RCC 7860 (cell line): ENCODE results near the gene BRAF.
"Not testable (repeated sequence)": the region's sequence is repeated elsewhere in the genome, so short reads cannot be mapped to it uniquely, and the experiment has no call there.

ENCODE experiments used
- DNase-seq: peaks from one replicate; pipeline ENCODE4 v3.0.0-alpha.2; 2015; ENCODE audit warnings: low spot score
- FAIRE-seq: peaks from 2 replicates; lab custom pipeline; 2012; peaks lifted over from hg19 to GRCh38; lab: Jason Lieb, UNC

The BRAF gene

DNA sequence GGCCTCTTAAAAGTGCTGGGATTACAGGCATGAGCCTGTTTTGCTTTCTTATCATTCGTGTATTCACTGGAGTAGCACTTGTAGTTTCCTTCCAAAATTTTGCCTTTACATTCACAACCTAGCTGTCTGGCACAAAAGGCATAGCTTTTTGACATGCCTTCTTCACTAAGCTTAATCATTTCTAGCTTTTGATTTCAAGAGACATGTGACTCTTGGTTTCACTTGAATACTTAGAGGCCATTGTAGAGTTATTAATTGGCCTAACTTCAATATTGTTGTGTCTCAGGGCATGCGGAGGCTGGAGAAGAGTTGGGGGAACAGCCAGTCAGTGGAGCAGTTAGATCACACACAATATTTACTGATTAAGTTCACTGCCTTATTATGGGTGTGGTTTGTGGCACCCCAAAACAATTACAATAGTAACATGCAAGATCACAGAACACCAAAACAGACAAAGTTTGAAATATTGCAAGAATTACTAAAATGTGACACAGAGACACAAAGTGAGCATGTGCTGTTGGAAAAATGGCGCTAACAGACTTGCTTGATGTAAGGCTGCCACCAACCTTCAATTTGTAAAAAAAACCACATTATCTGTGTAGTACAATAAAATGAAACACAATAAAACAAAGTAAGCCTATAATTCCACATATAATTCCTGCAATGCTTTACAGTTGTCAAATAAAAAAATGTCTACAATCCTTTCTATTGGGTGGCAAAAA is 43.1 kb downstream of the BRAF start:
- DNase-seq = no peak
- no peak for FAIRE-seq

DNA sequence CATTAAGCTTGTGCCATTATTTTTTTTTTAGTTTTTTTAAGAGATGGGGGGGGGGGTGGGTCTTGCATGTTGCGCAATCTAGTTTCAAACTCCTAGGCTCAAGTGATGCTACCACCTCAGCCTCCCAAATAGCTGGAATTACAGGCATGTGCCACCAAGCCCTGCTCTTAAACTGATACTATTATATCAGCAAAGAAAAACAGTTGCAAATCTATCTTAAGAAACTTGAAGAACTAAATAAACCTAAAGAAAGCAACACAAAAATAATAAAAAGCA is 47.5 kb downstream of the BRAF start:
- DNase-seq = no peak
- no peak for FAIRE-seq

DNA sequence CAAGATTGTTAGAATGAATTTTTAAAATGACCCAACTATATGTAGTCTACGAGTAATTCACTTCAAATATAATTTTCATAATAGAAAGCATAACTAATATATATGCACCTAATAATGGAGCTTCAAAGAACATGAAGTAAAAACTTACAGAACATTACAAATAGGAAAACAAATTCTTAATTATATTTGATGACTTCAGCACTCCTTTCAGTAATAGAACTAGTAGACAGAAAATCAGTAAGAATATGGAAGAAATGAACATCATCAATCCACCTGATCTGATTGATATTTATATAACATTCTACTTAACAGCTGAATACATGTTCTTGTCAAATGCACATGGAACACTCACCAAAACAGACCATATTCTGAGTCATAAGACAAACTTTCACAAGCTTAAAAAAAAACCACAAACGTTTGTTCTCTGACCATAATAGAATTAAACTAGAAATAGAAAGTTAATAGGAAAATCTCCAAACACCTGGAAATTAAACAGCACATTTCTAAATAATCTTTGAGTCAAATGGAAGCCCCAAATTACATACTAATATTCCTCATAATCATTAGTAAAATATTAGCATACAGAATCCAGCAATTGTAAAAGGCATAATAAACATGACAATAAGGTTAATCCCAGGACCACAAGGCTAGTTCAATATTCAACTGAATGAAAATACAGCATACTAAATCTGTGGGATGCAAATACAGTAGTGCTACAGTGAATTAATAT is 48.0 kb downstream of the BRAF start:
- FAIRE-seq (peak; percentile 94), DNase-seq (peak; percentile 62)

DNA sequence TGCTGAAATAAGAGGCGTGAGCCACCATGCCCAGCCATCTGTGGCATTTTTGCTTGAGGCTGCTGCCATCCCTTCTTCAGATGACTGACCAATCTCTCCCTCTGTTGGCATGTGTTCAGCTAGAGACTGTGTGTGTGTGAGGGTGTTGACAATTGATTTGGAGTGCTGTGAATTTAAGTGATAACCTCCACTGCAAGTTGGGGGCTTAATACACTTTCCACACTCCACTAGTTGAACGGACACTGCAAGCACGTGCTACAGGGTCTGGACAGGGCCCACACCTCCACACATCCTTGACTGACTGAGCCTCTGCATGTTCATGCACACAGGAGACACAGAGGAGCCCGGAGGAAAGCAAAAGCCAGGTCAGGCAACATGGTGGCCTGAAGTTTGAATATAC is 51.3 kb downstream of the BRAF start:
- no peak for FAIRE-seq

DNA sequence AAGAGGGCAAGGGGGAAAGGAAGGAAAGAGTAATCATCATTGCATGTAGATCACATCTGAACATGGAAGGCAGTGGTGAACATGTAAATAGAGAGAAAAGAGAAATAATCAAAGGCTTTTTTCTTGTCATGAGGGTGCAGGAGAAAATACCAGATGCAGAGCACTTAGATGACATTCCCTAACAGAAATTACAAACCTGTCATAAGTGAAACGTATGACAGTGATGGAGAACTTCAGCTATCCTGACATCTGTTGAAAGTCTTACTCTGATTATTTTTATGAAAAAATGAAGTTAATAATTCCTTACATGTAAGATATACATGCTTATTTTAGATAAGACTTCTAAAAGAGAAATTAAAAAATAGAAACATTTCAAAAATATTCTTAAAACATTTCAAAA is 54.7 kb downstream of the BRAF start:
- DNase-seq (no peak), FAIRE-seq (peak; percentile 52)

More for the DNA sequence above, 51.3 kb downstream of the BRAF start:
- DNase-seq = no peak

DNA sequence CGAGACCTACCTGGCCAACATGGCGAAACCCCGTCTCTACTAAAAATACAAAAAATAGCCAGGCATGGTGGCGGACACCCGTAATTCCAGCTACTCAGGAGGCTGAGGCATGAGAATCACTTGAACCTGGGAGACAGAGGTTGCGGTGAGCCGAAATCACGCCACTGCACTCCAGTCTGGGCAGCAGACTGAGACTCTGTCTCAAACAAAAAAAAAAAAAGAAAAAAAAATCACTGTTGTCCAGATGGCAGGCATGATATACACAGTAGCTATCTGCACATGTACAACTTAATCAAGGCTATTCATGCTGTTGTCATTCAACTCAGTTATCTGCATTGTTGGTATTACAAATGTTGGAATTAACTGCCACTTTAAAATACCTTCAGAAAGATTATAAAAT is 55.3 kb downstream of the BRAF start:
- FAIRE-seq (no peak), DNase-seq (no peak)

DNA sequence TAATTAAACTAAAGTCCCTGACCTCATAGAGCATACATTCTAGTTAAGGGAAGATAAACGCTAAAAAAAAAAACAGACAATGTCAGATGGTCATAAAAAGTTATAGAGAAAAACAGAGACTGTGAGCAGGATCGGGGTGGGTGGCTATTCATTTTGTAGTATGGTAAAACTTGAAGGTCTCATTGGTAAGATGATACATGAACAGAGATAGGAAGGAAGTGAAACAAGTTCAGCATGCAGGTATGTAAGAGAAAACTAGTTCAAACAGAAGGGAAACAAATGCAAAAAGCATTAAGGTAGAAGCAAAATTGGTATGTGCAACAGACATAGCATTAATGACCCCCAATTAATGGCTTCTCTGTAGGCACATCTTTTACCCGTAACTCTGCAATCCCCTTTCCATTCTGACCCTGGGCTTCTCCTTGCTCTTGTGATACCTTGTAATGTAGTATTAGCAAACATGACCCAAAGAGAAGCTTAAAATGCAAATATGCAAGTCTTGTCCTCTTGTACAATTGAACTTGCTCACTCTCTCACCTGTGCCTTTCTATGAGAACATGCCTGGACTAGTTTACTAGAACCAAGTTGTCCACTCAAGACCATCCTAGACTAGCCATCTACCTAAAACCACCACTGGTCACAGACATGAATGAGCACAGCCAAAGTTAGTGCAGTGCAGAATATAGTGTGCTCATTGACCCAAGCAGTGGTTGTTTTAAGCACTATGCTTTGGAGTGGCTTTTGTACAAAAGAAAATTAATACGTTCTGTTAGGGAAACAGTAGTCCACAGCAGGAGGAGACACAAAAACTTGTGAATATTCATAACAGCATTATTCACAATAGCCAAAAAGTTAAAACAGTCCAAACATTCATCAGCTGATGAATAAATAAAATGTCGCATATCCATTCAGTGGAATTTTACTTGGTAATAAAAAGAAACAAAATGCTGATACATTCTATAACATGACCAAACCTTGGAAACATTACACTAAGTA is 57.0 kb downstream of the BRAF start:
- DNase-seq (no peak), FAIRE-seq (no peak)

DNA sequence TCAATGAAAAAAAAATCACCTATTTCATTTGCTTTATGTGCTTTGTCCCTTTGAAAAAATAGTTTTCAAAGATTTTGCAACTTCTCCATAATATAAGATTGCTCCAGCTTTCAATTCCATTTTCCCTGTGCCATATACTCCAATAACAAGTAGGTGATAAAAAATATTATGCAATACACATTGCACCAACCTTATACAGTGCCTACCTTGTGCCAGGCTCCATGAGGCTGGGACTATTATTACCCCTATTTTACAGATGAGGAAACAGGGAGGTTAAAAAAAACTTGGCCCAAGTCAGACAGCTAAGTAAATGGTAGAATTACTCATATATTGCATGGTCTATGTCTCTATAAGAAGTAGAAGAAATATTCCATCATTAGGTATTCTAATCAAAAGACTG is 57.8 kb downstream of the BRAF start:
- DNase-seq = no peak
- FAIRE-seq = no peak

DNA sequence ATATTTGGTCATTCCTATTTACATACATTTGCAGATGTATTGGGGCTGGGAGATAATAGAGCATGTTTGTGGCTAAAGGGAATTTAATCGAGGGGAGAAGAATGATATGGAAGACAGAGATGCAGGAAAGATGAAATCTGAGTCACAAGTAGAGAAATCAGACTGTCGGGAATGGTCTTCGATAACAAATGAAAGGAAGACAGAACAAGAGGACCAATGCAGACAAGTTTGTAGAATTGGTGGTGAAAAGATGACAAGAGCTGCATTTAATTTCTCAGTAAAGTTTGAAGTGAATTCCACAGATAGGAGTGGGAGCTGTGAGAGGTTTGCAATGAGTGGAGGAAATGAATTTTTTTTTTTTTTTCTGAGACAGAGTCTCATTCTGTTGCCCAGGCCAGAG is 60.0 kb downstream of the BRAF start:
- DNase-seq (no peak), FAIRE-seq (no peak)

DNA sequence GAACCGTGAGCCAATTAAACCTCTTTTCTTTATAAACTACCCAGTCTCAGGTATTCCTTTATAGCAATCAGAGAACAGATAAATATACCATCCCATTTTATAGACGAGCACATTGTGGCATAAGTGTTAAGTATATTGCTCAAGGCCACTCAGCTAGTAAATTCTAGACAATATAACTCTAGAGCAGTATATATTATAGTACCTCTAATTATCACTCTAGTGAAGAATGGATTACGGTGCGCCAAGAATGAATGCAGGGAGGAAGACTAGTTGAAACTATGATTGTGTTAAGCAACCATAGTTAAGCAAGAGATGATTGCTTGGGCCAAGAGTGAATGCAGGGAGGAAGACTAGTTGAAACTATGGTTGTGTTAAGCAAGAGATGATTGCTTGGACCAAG is 60.9 kb downstream of the BRAF start:
- FAIRE-seq (no peak), DNase-seq (no peak)

DNA sequence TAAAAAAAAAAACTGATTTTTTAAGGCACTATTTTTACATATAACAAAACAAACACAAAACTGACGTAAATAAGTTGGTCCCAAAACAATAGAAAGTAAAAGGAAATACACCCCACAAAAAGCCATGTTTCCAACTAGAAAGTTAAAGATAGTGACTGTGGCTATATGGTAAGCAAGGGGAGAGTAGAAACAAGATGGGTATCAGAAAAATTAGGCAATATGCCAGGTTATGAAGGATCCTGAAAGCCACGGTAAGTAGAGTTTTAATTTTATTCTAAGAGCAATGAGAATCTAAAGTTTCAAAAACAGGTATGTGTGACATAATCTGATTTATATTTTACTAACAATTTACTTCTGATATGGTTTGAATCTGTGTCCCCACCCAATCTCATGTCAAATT is 61.5 kb downstream of the BRAF start:
- DNase-seq = no peak
- FAIRE-seq = no peak

DNA sequence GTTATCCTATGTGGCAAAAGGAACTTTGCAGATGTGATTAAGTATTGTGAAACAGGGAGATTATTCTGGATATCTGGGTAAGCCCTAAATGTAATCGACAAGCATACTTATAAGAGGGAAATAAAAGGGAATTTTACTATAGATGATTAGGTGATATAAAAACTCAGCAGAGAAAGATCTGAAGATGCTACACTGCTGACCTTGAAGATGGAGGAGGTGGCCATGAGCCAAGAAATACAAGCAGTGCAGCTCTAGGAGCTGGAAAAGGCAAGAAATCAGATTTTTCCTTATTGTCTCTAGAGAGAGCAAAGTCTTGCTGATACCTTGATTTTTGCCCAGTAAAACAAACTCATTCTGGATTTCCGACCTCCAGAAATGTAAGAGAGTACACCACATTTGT is 67.7 kb downstream of the BRAF start:
- FAIRE-seq = no peak
- no peak for DNase-seq

DNA sequence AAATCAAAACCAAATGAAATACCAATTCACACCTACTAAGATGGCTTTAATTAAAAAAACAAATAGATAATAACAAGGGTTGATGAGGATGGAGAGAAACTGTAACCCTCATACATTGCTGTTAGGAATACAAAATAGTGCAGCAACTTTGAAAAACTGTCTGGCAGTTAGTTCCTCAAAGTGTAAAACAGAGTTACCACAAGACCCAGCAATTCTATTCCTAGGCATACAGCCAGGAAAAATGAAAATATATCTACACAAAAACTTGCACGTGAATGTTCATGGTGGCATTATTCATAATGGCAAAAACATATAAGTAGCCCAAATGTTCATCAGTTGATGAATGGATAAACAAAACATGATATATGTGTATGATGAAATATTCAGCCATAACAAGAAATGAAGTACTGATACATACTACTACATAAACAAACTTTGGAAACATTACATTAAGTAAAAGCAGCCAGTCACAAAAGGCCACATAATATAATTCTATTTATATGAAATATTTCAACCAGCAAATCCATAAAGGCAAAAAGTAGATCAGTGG is 83.5 kb downstream of the BRAF start:
- no peak for FAIRE-seq
- no peak for DNase-seq

DNA sequence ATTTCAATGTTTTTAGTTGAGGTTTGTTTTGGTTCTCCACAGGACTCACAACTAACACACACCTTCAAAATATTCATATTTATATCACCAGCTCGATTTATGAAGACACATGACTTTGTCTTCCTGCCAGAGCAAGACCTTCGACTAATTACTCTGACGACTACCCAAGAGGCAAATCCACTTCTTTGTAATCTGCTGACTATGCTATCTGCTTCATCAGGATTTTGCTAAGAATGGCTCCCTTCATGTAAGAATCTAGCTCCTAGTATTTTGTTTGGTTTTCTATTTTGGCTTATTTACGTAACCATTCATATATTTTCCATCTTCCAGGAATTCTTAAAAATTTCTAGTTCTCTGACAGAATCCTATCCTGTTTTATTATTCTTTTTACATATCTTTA is 93.0 kb downstream of the BRAF start:
- DNase-seq = no peak
- FAIRE-seq = no peak

DNA sequence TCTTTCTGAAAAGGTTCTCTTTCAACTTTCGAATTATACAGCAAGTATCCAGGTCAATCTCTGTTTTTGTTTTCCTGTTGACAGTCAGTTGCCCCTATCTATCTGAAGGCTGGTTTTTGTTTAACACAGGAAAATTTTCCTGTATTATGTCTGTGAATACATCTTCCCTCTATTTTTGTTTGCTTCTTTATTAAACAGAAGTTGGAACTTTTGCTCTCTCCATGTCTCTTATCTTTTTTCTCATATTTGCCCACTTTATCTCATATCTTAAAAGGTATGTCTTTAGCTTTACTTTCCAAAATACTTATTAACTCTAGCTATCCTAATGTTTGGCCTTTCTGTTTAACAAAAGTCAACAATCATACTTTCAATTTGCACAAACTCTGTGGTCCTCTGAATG is 95.0 kb downstream of the BRAF start:
- DNase-seq (no peak), FAIRE-seq (no peak)

DNA sequence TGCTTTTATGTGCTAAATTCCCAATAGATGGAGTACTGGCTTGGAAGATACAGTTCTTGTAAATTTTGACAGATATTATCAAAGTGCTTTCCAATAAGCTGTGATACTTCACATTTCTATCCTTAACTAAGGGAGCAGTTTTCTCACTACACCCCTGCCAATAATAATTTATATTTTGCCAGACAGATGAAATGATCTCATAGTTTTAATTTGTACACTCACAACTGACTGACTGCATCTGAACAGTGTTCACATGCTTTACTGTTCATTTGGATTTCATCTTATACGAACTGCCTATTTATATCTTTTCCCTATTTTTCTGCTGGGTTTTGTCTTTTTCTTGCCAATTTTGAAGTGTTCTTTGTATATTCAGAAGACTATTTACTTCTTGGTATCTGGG is 96.0 kb downstream of the BRAF start:
- DNase-seq = no peak
- FAIRE-seq = no peak

DNA sequence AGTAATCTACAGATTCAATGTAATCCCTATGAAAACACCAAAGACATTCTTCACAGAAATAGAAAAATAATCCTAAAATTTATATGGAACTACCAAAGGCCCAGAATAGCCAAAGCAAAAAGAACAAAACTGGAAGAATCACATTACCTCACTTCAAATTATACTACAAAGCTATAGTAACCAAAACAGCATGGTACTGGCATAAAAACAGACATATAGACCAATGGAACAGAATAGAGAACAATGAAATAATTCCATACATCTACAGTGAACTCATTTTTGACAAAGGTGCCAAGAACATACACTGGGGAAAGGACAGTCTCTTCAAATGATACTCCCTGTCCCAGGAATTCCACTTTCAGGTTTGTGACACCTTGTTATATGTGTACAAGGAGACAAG is 107.3 kb downstream of the BRAF start:
- not testable (repeated sequence) for DNase-seq, FAIRE-seq

DNA sequence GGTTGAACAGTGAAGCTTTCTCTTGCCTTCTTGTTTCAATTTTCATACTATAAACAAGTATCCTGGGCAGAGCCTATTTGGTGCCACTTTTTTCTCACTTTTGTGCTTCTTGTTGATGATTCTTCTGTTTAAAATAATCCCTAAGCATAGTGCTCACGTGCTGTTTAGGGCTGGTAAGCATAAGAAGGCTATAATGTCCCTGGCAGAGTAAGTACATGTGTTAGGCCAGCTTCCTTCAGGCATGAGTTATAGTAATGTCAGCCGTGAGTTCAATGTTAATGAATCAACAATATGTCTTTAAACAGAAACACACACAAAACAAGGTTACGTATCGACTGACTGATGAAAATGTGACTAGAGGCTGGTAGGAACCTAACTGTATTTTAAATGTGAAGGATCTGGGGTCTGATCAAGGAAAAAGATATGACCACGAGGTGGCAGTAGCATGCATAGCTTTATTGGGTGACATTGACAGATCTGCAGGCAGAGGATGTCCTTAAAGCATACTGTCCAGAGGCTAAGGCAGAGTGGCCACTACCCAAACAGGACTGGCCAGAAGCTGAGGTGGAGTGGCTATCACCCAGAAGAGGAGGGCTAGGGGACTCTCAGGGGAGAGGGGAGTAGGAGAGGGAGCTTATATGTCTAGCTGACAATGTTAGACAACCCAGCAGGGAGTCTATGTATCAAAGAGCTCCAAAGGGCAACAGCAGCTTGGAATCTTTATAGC is 113.7 kb downstream of the BRAF start:
- DNase-seq (peak; percentile 65), FAIRE-seq (peak; percentile 81)

DNA sequence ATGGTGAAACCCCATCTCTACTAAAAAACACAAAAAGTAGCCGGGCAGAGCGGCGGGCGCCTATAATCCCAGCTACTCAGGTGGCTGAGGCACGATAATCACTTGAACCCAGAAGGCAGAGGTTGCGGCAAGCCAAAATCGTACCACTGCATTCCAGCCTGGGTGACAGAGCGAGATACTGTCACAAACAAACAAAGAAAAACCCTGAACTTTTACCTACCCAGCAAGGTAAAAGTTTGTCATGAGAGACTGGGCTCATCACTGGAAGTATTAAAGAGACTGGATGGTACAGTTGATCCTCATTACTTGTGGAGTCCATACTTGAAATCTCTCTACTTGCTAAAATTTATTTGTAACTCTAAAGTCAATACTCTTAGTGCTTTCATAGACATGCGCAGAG is 114.3 kb downstream of the BRAF start:
- FAIRE-seq (no peak), DNase-seq (no peak)

DNA sequence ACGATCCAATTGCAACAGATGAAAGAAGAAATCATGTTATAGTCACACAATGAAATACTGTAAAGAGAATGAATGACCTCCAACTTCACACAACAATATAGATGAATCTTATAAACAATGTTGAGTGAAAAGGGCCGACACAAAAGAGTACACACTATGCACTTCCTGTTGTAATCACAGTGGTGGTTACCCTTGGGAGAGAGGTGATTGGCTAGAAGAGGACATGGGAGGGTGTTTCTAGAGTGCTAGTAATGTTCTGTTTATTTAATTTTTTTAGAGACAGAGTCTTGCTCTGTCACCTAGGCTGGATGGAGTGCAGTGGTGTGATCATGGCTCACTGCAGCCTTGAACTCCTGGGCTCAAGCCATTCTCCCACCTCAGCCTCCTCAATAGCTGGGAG is 145.8 kb downstream of the BRAF start:
- no peak for FAIRE-seq

DNA sequence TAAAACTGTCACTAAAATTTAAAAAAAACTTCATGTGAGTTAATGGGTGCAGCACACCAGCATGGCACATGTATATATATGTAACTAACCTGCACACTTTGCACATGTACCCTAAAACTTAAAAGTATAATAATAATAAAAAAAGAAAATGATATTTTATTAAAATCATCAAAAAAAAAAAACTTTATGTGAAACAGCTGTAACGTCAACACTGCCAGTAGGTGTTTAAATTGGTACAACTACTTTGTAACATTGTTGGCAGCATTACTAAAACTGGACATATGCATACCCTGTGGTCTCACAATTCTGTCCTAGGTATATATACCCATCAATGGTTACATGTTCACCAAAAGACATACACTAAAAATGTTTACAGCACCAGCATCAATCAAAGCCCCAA is 146.2 kb downstream of the BRAF start:
- FAIRE-seq (no peak), DNase-seq (no peak)

More for the DNA sequence above, 145.8 kb downstream of the BRAF start:
- DNase-seq = no peak
